Measurements from ENCODE around the gene NASP.

NASP gene, protein sequence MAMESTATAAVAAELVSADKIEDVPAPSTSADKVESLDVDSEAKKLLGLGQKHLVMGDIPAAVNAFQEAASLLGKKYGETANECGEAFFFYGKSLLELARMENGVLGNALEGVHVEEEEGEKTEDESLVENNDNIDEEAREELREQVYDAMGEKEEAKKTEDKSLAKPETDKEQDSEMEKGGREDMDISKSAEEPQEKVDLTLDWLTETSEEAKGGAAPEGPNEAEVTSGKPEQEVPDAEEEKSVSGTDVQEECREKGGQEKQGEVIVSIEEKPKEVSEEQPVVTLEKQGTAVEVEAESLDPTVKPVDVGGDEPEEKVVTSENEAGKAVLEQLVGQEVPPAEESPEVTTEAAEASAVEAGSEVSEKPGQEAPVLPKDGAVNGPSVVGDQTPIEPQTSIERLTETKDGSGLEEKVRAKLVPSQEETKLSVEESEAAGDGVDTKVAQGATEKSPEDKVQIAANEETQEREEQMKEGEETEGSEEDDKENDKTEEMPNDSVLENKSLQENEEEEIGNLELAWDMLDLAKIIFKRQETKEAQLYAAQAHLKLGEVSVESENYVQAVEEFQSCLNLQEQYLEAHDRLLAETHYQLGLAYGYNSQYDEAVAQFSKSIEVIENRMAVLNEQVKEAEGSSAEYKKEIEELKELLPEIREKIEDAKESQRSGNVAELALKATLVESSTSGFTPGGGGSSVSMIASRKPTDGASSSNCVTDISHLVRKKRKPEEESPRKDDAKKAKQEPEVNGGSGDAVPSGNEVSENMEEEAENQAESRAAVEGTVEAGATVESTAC

DNA sequence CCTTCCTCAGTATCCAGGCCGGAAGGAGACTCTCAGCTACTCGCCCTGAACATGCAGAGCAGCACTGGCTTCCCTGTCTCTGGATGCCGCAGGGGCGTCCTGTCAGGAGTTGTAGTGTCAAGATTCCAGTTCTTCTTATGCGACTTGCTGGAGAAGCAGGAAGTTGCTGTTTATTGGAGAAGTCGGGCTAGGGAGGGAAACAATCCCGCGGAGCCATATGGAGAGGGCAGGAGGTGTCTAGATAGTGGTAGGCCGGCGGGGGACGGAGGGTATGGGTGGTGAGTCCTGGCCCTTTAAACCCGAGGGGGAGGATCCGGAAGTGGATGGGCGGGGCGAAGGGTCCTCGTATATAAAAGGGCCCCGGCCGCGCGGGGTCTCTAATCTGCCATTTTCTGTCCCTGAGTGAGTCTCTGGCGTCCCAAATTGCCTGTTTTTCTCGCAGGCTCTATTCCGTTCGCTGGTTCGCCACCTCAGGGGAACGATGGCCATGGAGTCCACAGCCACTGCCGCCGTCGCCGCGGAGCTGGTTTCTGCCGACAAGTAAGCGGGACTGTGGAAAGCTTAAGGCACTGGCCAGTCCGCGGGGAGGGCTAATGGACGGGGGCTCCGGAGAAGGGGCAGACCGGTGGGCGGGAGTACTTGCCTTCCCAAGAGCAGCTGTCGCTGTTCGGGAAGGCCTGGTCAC lies at the start of gene NASP:
NASP (plus strand) TSS at position 376 of the 685 bp plus-strand sequence; CDS start at position 482, 106 bp downstream.
- peak; percentile 85 for DNase-seq

GRCh38 chr1:45535988-45536766 lies 47.7 kb upstream of the NASP start:
- no peak for DNase-seq

- DNase-seq, result no peak
These were observed 47.0 kb upstream of the NASP start for GRCh38 chr1:45536886-45537285.

DNA sequence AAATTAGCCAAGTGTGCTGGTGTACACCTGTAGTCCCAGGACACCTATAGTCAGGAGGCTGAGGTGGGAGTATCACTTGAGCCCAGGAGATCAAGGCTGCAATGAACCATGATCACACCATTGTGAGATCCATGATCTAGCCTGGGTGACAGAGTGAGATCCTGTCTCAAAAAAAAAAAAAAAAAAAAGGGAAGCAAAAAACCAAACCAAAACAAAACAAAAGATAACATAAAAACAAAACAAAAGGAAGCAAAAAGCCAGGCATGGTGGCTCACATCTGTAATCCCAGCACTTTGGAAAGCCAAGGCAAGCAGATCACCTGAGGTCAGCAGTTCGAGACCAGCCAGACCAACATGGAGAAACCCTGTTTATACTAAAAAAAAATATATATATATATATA lies 42.6 kb upstream of the NASP start:
- no peak for DNase-seq

- DNase-seq, result no peak
These were observed 41.2 kb upstream of the NASP start for GRCh38 chr1:45542591-45542990.

DNA sequence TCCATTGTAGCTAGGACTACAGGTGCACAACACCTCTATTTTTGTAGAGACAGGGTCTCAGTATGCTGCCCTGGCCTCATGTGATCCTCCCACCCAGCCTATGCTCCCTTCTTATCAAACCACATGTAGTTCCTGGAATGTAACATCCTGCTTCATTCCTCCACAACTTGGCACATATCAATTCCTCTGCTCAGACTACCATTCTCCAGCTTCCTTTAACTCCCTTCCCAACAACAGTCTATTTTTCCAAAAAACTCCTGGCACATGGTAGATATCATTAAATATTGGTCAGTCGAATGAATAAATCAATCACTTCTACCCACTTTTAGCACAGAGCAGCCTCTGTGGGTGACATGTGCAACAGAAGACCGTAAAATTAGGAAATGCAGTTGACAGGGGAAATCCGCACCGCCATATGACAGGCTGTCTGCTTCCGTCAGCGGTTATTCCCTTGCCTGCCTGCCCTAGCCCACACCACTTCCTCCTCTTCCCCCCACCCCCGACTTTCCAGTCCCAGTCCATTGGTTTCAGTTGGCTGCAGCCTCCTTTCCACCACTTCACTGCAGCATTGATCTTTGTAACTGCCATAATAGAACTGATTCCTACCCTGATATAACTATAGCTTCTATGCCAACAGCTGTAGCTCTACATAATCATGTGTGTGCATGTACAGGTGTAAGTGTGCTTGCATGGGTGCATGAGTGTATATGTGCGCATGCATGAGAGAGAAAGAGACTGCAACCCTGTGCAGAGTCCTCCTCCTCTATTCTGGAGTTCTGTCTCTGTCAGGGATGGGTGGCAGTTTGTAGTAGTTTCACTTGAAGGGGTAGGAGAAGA lies 40.0 kb upstream of the NASP start:
- peak; percentile 80 for DNase-seq

DNA sequence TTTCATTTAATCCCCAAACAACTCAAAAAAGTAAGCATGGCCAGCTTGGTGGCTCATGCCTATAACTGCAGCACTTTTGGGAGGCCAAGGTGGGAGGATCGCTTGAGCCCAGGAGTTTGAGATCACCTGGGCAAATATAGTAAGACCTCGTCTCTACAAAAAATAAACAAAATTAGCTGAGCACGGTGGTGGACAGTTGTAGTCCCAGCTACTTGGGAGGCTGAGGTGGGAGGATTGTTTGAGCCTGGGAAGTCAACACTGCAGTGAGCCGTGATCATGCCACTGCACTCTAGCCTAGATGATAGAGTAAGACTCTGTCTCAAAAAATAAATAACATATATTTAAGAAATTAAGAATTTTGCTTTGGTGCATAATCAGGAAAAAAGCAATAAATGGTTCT lies 39.3 kb upstream of the NASP start:
- no peak for DNase-seq

DNA sequence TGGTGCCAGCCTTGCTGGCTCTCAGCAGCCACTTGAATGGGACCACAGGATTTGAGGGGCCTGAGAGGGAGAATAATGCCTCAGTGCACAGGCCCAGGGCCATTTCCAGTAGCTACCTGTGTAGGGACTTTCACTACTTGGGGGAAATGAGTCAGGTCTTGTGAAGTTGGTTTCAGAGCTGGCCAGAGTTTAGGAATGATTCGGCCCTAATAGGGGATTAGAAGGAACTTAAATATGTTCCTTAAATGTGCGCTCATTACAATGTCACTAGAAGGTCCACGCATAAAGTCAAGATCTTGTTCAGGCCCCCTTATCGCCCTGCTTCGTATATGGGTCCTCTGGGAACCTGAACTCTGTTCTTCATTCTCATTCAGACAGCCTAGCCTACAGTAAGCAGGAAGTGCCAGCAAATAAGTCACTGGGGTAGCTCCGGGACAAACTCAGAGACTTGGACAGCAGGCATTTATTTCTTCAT lies 38.8 kb upstream of the NASP start:
- no peak for DNase-seq

GRCh38 chr1:45545553-45546310 lies 38.1 kb upstream of the NASP start:
- no peak for DNase-seq

GRCh38 chr1:45550401-45551351 lies 33.2 kb upstream of the NASP start, which contains the start of gene AKR1A1:
Gene AKR1A1 (plus strand): TSS chr1:45550826. CDS start chr1:45561795, 10,969 bp downstream.
- peak; percentile 96 for DNase-seq

DNA sequence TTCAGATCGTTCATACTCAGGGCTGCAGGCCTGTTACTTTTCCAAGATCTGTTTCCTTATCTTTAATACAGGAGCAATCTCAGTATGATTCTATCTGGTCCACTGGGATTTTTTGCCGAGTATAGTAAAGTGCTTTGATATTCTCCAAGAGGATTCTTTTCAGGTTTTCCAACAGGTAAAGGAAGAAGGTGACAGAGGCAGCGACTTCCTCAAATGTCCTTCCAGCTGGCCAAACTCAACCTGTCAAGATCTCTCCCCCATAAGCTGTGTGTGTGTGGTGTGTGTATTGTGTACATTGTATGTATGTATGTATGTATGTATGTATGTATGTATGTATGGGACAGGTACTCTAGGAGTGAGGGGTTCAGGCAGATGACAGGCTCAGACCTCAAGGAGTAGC lies 32.2 kb upstream of the NASP start:
- DNase-seq, result no peak

DNA sequence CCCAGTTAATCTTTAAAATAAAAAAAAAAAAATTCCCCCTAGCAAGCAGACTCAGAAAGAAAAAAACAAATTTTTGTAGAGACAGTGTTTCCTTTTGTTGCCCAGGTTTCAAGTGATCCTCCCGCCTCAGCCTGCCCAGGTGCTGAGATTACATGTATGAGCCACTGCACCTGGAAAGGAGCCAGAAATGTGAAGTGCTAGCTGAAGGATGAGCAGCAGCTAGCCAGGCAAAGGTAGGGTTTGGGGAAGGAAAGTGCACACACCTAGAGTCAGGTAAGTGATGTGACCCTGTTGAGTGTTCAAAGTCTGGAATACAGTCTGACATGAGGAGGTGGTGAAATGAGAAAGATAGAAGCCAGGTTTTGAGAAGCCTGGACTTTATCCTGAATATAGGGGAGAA lies 31.5 kb upstream of the NASP start:
- DNase-seq, result no peak

- DNase-seq, result no peak
These were observed 29.6 kb upstream of the NASP start for GRCh38 chr1:45554198-45554597.

DNA sequence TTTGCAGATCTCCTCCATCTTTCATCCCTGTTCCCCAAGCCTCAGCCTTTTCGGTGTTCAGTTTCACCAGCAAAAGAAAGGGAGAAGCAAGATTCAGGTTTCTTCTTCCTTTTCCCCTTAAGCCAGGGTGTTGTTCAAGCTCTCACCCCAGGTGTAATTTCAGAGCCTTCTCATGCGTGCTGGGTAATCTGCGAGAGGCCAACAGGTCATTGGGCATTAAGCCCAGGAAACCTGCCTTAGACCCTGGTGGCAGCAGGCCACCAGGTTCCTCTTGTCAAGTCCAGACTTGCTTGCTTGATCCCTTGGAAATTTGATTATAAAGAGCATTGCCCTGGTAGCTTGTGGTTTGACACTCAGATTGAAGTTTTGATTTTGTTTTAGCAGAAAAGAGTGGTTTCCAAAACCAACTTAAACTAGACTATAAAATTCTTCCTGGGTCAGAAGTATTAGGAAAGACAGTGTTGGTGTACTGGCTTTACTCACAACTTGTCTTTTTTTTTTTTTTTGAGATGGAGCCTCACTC lies 26.4 kb upstream of the NASP start:
- no peak for DNase-seq

- DNase-seq, result no peak
These were observed 20.0 kb upstream of the NASP start for GRCh38 chr1:45563843-45564242.

DNA sequence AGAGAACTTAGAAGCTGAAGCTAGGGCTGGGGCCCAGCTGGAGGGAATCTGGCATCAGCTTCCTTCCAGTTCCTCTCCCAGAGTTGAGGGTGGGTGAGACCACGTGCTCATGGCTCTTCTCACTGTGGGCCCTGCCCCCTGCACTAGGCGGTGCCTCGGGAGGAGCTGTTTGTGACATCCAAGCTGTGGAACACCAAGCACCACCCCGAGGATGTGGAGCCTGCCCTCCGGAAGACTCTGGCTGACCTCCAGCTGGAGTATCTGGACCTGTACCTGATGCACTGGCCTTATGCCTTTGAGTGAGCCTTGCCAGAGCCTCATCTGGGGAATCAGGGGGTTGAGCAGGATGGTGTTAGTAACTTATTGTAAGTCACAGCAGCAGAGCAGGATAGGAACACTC lies 17.1 kb upstream of the NASP start:
- DNase-seq, result no peak

- DNase-seq, result no peak
These were observed 15.9 kb upstream of the NASP start for GRCh38 chr1:45567911-45568310.

DNA sequence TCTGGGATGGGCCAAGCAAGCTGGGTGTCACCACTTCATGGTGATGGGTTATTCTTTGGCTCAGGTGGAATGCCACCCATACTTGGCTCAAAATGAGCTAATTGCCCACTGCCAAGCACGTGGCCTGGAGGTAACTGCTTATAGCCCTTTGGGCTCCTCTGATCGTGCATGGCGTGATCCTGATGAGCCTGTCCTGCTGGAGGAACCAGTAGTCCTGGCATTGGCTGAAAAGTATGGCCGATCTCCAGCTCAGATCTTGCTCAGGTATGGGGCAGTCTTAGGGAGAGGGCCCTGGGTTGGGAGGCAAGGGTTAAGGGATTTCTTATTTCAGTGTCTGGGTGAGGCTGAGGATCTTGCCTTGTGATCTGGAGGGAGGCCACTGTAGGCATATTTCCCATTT lies 15.4 kb upstream of the NASP start:
- no peak for DNase-seq

GRCh38 chr1:45569571-45569961 lies 14.3 kb upstream of the NASP start:
- DNase-seq, result no peak
